Subcutaneous adipose tissue (tissue), 4 donors: ENCODE measurements around the gene FUT1. TPM values are rescaled to one million over a fixed set of nuclear protein-coding genes. Genes with fewer than 3 reads are reported as not detected.

Experiments
- CTCF ChIP-seq: fragments of 450-650 bp; IDR thresholded peaks from one replicate; pipeline ENCODE4 v1.5.1; 2016; ENCODE audit warnings: low read depth, mild to moderate bottlenecking, control low read depth, antibody characterized with exemption, moderate library complexity
- total RNA-seq, 4 donors: library from RNA; depleted of rRNA; stranded (reverse); fragments of >200 nt; gene quantifications; one replicate each; pipeline ENCODE4 v1.1.0, GENCODE V29; 2016

The FUT1 gene
- total RNA-seq, 4 donors from 2014 or later: 1.0 to 7.2 (median 4.4) TPM

GRCh38 chr19:48795055-48795684 is 42.7 kb upstream of the FUT1 start:
- no peak for TF ChIP-seq CTCF

- TF ChIP-seq CTCF: no peak
Observed at GRCh38 chr19:48794291-48794690, 41.9 kb upstream of the FUT1 start.

DNA sequence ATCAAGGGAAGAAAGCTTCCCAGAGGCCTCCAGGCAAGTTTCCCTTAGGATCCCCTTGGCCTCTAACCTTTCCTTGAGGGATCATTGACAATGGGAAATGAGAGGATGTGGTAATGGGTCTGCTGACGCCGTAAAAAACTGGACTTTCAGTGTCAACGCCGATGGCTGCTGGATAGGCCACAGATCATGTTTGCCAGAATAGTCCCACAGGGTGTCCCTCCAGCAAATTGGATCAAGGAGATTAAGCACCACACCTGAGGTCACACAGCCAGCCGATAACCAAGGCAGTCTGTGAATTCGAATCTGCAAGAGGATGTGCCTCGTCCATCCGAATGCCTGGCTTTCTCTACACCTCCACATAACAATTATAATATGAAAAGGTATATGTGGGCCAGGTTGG is 40.8 kb upstream of the FUT1 start:
- no peak for TF ChIP-seq CTCF

DNA sequence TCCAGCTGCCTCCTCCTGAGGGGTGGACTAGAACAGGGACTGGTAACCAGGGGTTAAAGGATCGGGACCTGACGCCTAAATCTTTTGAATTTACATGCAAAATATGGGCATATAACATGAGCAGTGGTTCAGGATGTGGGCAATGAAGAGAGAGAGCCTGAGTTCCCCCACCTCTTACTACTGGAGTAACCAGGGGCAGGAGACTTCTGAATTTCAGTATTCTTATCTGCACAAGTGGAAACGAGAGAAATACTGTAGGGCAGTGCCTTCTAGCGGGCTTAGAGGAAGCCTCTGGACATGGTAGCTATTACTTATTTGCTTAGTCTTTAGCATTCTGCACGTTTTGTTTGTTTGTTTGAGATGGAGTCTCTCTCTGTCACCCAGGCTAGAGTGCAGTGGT is 32.1 kb upstream of the FUT1 start:
- TF ChIP-seq CTCF: no peak

- no peak for TF ChIP-seq CTCF
Observed at GRCh38 chr19:48780631-48781391, 28.4 kb upstream of the FUT1 start.

DNA sequence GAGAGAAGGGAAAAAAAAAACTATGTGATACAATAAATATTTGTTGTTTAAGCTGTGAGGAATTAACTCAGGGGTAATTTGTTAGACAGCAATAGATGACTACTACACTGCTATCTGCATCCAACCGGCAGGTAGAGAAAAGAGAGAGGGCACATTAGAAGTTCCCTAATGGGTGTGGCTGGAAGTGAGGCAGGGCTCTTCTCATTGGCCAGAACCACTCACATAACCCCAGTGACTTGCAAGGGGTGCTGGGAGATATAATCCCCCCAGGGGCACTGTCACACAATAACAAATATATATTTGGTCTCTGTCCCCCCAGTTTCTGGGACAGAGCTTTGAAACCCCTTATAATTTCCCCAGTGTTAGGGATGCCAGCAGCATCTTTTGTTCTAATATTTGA is 27.2 kb upstream of the FUT1 start:
- TF ChIP-seq CTCF: no peak

GRCh38 chr19:48777720-48778119 is 25.3 kb upstream of the FUT1 start:
- no peak for TF ChIP-seq CTCF
